ENCODE results near the gene MNAT1.

Gene MNAT1

DNA sequence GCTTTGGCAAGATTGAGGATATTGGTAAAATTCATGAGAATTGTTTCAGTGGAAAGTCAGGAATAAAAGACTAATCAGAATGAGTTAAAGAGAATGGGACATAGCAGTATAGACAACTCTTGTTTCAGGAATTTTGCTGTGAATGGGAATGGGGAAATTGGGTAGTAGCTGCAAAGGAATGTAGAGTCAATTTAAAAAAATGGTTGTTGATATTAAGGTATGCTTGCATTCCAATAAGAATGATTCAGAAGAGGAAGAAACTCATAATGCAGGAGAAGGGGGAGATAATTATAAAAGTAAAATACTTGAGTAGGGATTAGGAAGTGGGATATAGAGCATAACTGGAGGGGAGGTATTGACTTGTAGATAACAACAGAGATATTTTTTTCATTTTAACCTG lies 40.7 kb downstream of the MNAT1 start:
- TF ChIP-seq ZNF19 (tag by site-specific recombination; IDR thresholded peaks at IDR 0.05; ENCODE audit: low read depth) (no peak), ZNF639 (tag by site-specific recombination; IDR thresholded peaks at IDR 0.05) (no peak), ZNF280D (tag by site-specific recombination; IDR thresholded peaks at IDR 0.05) (no peak), ZNF24 (tag by site-specific recombination; IDR thresholded peaks at IDR 0.05) (no peak), ZNF510 (tag by site-specific recombination; IDR thresholded peaks at IDR 0.05; ENCODE audit: insufficient replicate concordance) (no peak), ZNF2 (tag by site-specific recombination; IDR thresholded peaks at IDR 0.05) (no peak), ZNF354C (tag by site-specific recombination; IDR thresholded peaks at IDR 0.05; ENCODE audit: borderline replicate concordance, low read depth) (no peak), ZNF416 (tag by site-specific recombination; IDR thresholded peaks at IDR 0.05) (no peak), ZNF112 (tag by site-specific recombination; IDR thresholded peaks at IDR 0.05) (no peak), ZNF701 (tag by site-specific recombination; IDR thresholded peaks at IDR 0.05) (no peak), ZNF155 (tag by site-specific recombination; IDR thresholded peaks at IDR 0.05) (no peak), ZNF521 (tag by site-specific recombination; IDR thresholded peaks at IDR 0.05) (no peak), ZNF23 (tag by site-specific recombination; IDR thresholded peaks at IDR 0.05; ENCODE audit: borderline replicate concordance) (no peak)
- TF ChIP-seq, protein P1, sequence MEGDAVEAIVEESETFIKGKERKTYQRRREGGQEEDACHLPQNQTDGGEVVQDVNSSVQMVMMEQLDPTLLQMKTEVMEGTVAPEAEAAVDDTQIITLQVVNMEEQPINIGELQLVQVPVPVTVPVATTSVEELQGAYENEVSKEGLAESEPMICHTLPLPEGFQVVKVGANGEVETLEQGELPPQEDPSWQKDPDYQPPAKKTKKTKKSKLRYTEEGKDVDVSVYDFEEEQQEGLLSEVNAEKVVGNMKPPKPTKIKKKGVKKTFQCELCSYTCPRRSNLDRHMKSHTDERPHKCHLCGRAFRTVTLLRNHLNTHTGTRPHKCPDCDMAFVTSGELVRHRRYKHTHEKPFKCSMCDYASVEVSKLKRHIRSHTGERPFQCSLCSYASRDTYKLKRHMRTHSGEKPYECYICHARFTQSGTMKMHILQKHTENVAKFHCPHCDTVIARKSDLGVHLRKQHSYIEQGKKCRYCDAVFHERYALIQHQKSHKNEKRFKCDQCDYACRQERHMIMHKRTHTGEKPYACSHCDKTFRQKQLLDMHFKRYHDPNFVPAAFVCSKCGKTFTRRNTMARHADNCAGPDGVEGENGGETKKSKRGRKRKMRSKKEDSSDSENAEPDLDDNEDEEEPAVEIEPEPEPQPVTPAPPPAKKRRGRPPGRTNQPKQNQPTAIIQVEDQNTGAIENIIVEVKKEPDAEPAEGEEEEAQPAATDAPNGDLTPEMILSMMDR (tag by site-specific recombination; IDR thresholded peaks at IDR 0.05): no peak
- Histone ChIP-seq H3K27ac (ENCODE audit: extremely low read depth, low read depth, low read length) (no peak overlapping the region), H3K36me3 (ENCODE audit: control insufficient read depth in 2 of 2, insufficient read depth in 1 of 2, low read length in 2 of 2) (no peaks in the 10 kb centered on the region), H3K4me1 (ENCODE audit: control insufficient read depth, insufficient read depth, low read length) (no peaks in the 10 kb centered on the region), H3K4me3 (ENCODE audit: low read depth, low read length) (no peak overlapping the region), H3K9me3 (ENCODE audit: control insufficient read depth, insufficient read depth, low read depth, low read length) (no peaks in the 10 kb centered on the region)
- POLR2A ChIA-PET: no interaction called here
- CTCF ChIA-PET: no interaction called here

- ChIA-PET CTCF (no interaction called here), POLR2A (no interaction called here)
- Histone ChIP-seq H3K9me3 (ENCODE audit: control insufficient read depth, insufficient read depth, low read depth, low read length) (no peaks in the 10 kb centered on the region), H3K36me3 (ENCODE audit: control insufficient read depth in 2 of 2, insufficient read depth in 1 of 2, low read length in 2 of 2) (no peaks in the 10 kb centered on the region), H3K27ac (ENCODE audit: extremely low read depth, low read depth, low read length) (no peak overlapping the region), H3K4me1 (ENCODE audit: control insufficient read depth, insufficient read depth, low read length) (0 out of 2 replicates have a peak, but pooled peaks cover 4% of the 10 kb centered on the region), H3K4me3 (ENCODE audit: low read depth, low read length) (no peak overlapping the region)
- TF ChIP-seq ZNF513 (tag by site-specific recombination; IDR thresholded peaks at IDR 0.05): no peak
- TF ChIP-seq HOXA7 (CRISPR knock-in tag; IDR thresholded peaks at IDR 0.05; ENCODE audit: borderline replicate concordance): no peak
- TF ChIP-seq ZFP3 (tag by site-specific recombination; IDR thresholded peaks at IDR 0.05; ENCODE audit: low read depth): no peak
- TF ChIP-seq ZNF670 (tag by site-specific recombination; IDR thresholded peaks at IDR 0.05; ENCODE audit: low read depth): no peak
- TF ChIP-seq, protein P2, sequence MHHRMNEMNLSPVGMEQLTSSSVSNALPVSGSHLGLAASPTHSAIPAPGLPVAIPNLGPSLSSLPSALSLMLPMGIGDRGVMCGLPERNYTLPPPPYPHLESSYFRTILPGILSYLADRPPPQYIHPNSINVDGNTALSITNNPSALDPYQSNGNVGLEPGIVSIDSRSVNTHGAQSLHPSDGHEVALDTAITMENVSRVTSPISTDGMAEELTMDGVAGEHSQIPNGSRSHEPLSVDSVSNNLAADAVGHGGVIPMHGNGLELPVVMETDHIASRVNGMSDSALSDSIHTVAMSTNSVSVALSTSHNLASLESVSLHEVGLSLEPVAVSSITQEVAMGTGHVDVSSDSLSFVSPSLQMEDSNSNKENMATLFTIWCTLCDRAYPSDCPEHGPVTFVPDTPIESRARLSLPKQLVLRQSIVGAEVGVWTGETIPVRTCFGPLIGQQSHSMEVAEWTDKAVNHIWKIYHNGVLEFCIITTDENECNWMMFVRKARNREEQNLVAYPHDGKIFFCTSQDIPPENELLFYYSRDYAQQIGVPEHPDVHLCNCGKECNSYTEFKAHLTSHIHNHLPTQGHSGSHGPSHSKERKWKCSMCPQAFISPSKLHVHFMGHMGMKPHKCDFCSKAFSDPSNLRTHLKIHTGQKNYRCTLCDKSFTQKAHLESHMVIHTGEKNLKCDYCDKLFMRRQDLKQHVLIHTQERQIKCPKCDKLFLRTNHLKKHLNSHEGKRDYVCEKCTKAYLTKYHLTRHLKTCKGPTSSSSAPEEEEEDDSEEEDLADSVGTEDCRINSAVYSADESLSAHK (tag by site-specific recombination; IDR thresholded peaks at IDR 0.05): no peak
- no peak for TF ChIP-seq ZNF585B (tag by site-specific recombination; IDR thresholded peaks at IDR 0.05)
- TF ChIP-seq ZNF37A (tag by site-specific recombination; IDR thresholded peaks at IDR 0.05): no peak
Measured at GRCh38 chr14:60777856-60778578, 43.5 kb downstream of the MNAT1 start.

Measured in HEK293 (cell line).